A204.1 (cell line): ENCODE data around the gene SHISA6.
"Not testable (repeated sequence)": the region's sequence is repeated elsewhere in the genome, so short reads cannot be mapped to it uniquely, and the experiment has no call there.

Experiments used
- FAIRE-seq: peaks from 2 replicates; lab custom pipeline; 2012; peaks lifted over from hg19 to GRCh38; lab: Jason Lieb, UNC

The SHISA6 gene

GRCh38 chr17:11303773-11304394 is 62.9 kb downstream of the SHISA6 start:
- FAIRE-seq, result no peak

DNA sequence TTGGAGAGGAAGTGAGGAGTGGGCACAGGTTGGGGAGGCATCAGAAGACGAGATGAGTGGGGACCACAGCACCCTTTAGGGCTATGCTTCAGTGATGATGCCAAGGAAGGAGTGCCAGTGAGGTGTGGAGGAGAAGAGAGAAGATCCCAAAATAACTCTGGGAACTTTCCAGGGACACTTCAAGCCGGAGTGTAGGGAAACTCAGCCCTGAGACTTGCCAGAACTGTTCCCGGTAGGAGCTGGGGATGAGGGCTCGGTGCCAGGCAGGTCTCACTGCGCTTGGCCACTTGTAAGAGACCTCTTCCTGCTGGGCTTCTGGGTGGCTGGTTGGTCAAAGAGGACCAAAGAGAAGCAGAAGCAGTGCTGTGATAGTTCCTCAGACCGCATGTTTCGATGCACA is 63.6 kb downstream of the SHISA6 start:
- no peak for FAIRE-seq

GRCh38 chr17:11305524-11305923 is 64.5 kb downstream of the SHISA6 start:
- FAIRE-seq, result no peak

GRCh38 chr17:11308531-11308930 is 67.5 kb downstream of the SHISA6 start:
- FAIRE-seq, result no peak

GRCh38 chr17:11309033-11309432 is 68.0 kb downstream of the SHISA6 start:
- no peak for FAIRE-seq

DNA sequence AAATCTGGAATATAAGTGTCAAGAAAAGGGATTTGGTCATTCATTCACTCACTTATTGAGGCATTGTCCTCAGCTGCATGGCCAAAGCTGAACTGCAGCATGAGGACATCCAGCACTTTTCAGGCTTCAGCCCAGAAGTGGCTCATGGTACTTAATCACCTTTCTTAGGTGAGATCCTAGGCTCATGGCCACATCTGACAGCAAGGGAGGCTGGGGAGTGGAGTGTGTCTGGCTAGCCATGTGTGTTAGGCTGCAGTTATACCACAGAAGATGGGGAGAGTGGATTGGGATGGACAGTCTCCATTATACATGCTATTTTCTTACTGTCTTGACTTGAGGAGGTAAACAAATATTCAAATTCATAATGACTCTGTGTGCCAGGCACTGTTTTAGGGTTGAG is 68.8 kb downstream of the SHISA6 start:
- FAIRE-seq, result no peak

DNA sequence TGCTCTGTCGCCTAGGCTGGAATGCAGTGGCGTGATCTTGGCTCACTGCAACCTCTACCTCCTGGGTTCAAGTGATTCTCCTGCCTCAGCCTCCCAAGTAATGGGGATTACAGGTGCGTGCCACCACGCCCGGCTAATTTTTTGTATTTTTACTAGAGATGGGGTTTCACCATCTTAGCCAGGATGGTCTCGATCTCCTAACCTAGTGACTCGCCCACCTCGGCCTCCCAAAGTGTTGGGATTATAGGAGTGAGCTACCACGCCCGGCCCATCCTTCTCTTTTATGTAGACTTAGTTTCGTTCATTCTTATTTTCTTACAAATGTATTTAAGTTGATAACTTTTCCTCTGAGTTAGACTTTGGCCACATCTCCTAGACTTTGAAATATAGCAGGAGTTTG is 75.4 kb downstream of the SHISA6 start:
- not testable (repeated sequence) for FAIRE-seq

GRCh38 chr17:11318207-11318606 is 77.2 kb downstream of the SHISA6 start:
- no peak for FAIRE-seq

GRCh38 chr17:11319894-11320293 is 78.9 kb downstream of the SHISA6 start:
- no peak for FAIRE-seq

GRCh38 chr17:11324021-11324420 is 83.0 kb downstream of the SHISA6 start:
- no peak for FAIRE-seq

DNA sequence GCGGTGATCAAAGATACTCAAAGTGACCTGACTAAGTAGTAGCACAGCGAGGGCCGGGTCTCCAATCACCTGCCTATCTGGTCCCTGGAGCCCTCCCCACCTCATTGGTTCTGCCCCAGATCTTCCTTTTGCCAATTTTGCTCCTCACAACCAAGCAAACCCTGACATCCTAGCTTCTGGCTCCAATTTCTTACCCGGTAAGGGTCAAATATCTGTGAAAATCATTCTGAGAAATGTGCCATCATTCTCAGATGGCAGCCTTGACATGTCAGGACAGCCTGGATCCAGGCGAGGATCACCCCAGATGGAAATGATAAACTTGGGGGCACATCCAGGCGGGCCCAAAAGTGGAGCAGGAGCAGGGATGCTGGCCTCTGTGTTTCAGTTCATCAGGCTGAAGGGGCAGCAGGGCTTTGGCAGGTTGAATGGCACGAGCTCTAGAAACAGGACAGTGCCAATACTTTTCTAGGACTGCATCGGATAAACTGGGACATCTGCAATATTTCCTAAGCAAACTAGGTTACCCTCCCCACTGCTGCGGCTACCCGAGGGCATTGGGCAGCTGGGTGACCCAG is 83.9 kb downstream of the SHISA6 start:
- no peak for FAIRE-seq

GRCh38 chr17:11326492-11326891 is 85.5 kb downstream of the SHISA6 start:
- no peak for FAIRE-seq

GRCh38 chr17:11328770-11329169 is 87.8 kb downstream of the SHISA6 start:
- no peak for FAIRE-seq

- FAIRE-seq, result no peak
Observed at GRCh38 chr17:11330006-11330405, 89.0 kb downstream of the SHISA6 start.

- FAIRE-seq, result no peak
Observed at GRCh38 chr17:11330826-11331225, 89.8 kb downstream of the SHISA6 start.

GRCh38 chr17:11331547-11332513 is 90.8 kb downstream of the SHISA6 start:
- FAIRE-seq, result no peak

DNA sequence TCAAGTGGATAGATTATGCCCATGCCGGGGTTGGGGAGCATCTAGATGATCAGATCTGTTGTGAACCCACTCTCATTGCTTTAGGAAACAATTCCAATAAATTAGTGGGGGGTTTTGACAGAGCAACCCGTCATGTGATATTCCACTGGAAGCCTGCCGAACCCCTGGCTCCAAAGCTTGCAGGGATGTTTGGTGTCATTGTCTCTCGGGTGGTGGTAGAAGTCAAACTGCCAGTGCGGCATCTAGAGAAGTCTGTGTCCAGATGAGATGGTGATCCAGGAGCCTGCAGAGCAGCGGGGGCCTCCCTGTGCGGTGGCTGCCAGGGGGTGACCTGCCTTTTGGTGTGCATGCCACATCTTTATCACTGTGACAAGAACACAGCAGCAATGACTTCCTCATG is 91.7 kb downstream of the SHISA6 start:
- FAIRE-seq, result no peak

GRCh38 chr17:11334493-11334892 is 93.5 kb downstream of the SHISA6 start:
- no peak for FAIRE-seq

DNA sequence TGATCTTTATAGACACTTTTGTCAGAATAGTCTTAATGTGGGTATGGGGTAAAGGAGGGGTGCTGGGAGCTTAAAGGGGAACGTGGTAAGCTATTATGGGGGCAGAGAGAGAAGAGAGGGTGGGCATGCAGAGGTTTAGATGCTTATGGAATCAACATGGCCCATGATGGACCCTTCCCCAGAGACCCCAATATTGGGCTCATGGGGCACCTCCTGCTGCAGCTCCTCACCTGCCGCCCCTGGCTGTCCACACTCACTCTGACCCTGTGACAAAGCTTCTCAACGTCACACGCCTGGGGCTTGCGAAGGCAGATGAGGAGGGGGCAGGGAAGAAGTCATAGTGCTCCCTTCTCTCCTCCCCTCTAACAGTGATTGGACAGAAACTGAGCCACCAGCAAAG is 95.3 kb downstream of the SHISA6 start:
- no peak for FAIRE-seq

GRCh38 chr17:11340803-11341202 is 99.8 kb downstream of the SHISA6 start:
- no peak for FAIRE-seq

- FAIRE-seq, result no peak
Observed at GRCh38 chr17:11342138-11342537, 101.1 kb downstream of the SHISA6 start.

DNA sequence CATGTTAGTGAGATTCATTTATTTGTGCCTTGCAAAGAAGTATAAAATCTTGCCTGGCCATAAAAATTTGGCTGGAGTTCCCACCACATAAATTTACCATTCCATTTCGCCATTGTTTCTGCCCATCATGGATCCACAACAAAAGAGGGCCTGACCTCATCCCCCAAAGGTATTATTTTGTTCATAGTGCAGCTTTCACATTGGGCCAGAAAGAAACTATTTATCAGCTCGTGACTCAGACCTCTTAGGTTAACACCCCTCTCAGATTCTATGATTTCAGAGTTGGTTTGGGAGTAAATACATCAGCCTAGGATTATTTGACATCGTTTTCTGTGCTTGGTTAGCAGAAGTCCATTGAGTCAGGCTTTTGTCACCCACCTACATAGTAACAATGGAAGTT is 108.1 kb downstream of the SHISA6 start:
- FAIRE-seq, result no peak

DNA sequence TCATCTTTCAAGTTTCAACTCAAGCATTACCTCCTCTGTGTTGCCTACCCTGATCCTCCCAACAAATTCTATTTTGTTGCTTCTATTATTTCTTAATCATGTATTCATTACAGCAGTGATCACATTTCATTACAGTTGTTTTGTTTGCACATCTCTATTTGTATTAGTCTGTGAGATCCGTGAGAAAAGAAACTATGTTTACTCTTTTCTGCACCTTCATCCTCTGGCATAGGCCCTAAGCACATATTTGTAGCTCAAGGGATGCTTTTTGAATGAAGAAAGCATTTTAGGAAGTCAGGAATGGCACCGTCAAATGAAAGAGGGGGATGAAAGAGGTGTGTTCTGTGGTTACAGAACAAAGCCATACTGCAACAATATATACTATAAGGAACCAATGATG is 110.5 kb downstream of the SHISA6 start:
- no peak for FAIRE-seq
